22Rv1 (cell line): Measurements from ENCODE around the gene ACSM2A.
"Not testable (repeated sequence)": the region's sequence is repeated elsewhere in the genome, so short reads cannot be mapped to it uniquely, and the experiment has no call there.

Experiments used
- H3K27ac ChIP-seq: fragments of 450-650 bp; 2 replicates; pipeline ENCODE4 v1.5.1; 2017
- ZFX ChIP-seq: fragments of 450-650 bp; IDR thresholded peaks from 2 replicates; pipeline ENCODE4 v1.6.1; 2017; ENCODE audit warnings: antibody characterized with exemption, borderline replicate concordance
- TF ChIP-seq, protein P1 (sequence below): fragments of 450-650 bp; IDR thresholded peaks from 2 replicates; pipeline ENCODE4 v1.5.1; 2017; ENCODE audit warnings: mild to moderate bottlenecking

Gene ACSM2A

DNA sequence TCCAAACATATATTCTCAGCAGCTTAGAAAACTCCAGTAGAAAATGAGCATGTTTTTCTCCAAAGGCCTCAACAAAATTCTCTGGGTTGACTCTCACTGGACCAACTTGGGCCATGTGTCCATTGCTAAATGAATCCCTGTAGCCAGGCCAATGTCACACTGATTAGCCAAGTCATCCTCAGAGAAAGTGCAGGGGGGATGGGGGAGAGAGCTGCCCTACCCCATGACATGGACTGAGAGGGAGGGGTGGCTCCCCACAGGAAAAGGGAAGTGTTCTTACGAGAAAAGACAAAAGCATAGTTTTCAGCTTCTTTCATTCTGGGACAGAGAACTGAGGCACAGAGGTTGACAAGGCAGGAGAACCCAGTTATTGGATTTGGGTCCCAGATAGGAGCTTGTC lies 32.7 kb downstream of the ACSM2A start:
- H3K27ac ChIP-seq: not testable (repeated sequence)

DNA sequence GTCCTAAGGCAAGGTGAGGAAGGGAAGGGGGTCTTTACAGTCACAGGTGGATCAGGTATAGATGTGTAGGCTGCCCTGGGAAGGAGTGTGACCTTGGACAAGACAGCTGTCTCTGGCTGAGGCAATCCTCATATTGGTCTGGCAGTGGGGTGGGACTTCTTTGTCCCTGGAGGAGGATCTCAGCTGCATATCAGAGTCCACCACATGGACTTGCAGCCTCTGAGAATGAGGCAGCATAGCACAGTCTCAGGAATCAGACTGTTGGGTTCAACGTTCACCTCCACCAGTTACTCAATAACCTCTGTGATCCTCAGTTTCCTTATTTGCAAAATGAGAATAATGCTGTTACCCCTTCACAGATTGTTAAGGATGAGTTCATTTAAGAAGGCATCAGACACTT lies 33.4 kb downstream of the ACSM2A start:
- no peak for TF ChIP-seq ZFX
- TF ChIP-seq, protein P1, sequence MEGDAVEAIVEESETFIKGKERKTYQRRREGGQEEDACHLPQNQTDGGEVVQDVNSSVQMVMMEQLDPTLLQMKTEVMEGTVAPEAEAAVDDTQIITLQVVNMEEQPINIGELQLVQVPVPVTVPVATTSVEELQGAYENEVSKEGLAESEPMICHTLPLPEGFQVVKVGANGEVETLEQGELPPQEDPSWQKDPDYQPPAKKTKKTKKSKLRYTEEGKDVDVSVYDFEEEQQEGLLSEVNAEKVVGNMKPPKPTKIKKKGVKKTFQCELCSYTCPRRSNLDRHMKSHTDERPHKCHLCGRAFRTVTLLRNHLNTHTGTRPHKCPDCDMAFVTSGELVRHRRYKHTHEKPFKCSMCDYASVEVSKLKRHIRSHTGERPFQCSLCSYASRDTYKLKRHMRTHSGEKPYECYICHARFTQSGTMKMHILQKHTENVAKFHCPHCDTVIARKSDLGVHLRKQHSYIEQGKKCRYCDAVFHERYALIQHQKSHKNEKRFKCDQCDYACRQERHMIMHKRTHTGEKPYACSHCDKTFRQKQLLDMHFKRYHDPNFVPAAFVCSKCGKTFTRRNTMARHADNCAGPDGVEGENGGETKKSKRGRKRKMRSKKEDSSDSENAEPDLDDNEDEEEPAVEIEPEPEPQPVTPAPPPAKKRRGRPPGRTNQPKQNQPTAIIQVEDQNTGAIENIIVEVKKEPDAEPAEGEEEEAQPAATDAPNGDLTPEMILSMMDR: no peak
- H3K27ac ChIP-seq: no peak overlapping the region

DNA sequence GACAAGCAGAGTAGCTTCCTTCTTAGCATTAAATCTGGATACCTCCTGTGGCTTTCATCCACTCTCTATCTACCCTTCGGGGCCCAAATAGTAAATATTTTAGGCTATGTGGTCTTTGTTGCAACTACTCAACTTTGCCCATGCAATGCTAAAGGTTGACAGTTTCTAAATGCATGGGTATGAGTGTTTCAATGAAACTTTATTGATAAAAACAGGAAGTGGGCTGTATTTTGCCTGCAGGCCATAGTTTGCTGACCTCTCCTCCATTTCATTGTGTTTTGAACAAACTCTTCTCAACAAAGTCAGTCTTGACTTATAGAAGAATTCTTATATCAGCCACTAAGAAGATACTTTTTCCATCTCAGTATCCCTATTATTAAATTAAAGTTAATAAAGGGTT lies 34.1 kb downstream of the ACSM2A start:
- TF ChIP-seq, protein P1: no peak
- H3K27ac ChIP-seq: no peak overlapping the region

DNA sequence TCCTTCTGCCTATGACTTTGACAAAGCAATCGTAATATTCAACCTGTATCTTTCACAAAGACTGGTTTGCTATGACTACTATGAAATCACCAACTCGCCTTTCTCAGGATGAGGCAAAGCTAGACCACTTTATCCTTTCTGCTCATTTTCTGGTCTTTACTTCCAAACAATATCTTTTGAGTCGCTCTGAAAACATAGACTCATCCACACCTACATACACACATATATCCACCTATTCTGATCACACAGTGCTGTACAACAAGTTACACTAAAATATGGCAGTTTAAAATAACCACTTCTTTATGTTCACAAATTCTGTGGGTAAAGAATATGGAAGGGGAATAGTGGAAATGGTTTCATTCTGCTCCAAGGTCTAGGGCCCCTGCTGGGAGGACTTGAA lies 39.7 kb downstream of the ACSM2A start:
- not testable (repeated sequence) for H3K27ac ChIP-seq

DNA sequence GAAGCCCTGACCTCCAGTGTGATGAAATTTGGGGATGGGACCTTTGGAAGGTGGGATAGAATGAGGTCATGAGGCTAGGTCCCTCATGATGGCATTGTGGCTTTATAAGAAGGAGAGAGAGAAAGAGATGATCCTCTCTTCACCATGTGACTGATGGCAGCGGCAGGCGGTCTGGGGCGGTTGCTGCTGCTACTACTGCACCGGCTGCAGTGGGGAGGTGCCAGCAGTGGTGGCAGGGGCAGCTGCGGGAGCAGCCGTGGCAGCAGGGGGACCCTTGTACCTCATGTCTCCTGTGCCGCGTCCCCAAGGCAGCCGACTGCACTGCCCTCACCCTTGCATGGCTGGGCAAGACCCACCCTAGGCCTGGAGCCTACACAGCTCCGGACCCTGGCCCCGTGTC lies 40.1 kb downstream of the ACSM2A start:
- not testable (repeated sequence) for H3K27ac ChIP-seq

DNA sequence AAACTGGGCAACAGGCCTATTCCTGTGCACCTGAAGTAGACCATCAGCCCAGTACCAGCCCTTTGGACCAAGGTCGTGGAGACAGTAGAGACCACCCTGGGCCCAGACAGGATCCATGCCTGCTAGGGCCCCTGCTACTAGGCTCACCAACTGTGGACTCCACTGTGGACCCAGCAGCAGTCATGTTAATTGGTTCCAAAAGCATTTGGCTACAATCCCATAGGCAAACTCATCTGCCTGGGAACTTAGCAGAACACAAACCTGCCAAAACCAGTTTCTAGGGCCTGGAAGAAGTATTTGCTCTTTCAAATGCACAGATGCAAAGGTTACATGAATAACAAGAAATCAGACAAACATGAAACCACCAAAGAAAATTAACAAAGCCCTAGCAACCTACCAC lies 53.1 kb downstream of the ACSM2A start:
- TF ChIP-seq, protein P1: no peak
- H3K27ac ChIP-seq: no peak overlapping the region

DNA sequence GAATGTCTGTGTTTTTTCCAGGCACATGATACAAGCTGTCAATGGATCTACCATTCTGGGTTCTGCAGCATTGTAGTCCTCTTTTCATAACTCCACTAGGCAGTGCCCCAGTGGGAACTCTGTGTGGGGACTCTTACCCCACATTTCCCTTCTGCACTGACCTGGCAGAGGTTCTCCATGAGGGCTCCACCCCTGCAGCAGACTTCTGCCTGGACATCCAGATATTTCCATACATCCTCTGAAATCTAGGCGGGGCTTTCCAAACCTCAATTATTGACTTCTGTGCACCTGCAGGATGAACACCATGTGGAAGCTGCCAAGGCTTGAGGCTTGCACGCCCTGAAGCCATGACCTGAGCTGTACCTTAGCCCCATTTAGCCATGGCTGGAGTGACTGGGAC lies 56.0 kb downstream of the ACSM2A start:
- H3K27ac ChIP-seq: no peak overlapping the region
- TF ChIP-seq ZFX: no peak

DNA sequence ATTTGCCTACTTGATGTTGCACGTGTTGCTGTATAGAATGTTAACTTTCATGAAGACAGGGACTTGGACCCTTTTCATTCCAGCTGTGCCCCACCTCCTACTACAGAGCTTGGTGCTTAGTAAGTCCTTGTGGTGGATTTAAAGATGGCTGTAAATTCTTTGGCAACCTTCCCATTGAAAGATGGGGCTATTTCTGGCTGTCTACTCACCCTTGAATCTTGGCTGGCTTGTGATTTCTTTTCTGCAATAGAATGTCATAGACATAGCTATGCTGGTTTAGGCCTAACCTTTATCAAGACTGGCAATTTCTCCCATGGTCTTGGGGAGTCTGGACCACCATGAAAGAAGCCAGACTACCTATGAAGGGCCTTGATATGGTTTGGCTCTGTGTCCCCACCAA lies 59.0 kb downstream of the ACSM2A start:
- H3K27ac ChIP-seq: no peak overlapping the region
- TF ChIP-seq ZFX: no peak
- TF ChIP-seq, protein P1: no peak

DNA sequence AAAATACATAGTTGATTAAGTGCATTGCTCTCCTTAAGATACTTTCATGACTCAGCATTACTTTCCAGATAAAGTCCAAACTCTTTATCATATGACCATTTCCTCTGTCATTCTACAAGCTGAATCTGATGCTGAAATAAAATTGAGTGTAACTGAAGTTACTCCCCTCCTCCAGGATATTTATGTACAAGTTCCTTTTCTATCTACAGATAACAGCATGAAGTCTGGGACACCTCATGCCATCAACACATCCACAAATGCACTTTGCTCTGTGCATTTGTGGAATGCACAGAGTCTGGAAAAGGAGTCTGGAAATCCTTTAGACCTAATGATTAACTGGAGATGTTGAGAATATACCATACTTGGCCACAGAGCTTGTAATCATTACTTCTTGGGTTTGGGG lies 64.4 kb downstream of the ACSM2A start:
- no peak overlapping the region for H3K27ac ChIP-seq
- TF ChIP-seq, protein P1: no peak
- no peak for TF ChIP-seq ZFX

DNA sequence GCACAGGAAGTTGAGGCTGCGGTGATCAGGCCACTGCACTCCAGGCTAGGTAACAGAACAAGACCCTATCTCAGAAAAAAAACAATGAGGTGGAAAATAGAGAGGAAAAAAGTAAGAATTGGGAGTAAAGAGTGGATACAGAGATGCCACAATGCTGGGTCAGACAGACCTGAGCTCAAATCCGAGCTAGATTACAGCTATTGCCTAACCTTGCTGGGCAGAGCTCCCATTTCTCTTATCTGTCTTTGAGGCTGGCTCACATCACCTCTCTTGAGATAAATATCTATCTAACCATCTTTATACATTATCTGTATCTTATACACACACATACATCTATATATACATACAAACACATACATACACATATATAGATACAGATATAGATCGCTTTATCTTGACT lies 65.8 kb downstream of the ACSM2A start:
- H3K27ac ChIP-seq: no peak overlapping the region
- TF ChIP-seq, protein P1: no peak
- TF ChIP-seq ZFX: no peak
